Esophagus squamous epithelium (tissue), 4 donors: ENCODE data around the gene LRRIQ4.

ENCODE experiments used
- POLR2A ChIP-seq, 4 donors: fragments of 450-650 bp; IDR thresholded peaks; one replicate each; pipeline ENCODE4 v1.6.1; 2017; ENCODE audit warnings: antibody characterized with exemption in 4 of 4, mild to moderate bottlenecking in 4 of 4, moderate library complexity in 3 of 4
- TF ChIP-seq, protein P1 (sequence below), 6 experiments: fragments of 450-650 bp in 4 of 6; fragments of 200-600 bp in 2 of 6; sonication (generic) in 2 of 6; IDR thresholded peaks; one replicate each; pipeline ENCODE4 v1.5.1; 2016 to 2019; ENCODE audit warnings: antibody characterized with exemption in 6 of 6, mild to moderate bottlenecking in 4 of 6, moderate library complexity in 4 of 6

DNA sequence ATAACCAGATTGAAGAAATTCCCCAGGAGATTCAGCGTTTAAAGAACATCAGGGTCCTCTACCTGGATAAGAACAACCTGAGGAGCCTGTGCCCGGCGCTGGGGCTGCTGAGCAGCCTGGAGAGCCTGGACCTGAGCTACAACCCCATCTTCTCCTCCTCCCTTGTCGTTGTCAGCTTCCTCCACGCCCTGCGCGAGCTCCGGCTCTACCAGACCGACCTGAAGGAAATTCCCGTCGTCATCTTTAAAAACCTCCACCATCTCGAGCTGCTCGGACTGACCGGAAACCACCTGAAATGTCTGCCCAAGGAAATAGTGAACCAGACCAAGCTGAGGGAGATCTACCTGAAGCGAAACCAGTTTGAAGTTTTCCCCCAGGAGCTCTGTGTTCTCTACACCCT, 9.4 kb downstream of the LRRIQ4 start:
- TF ChIP-seq, protein P1, sequence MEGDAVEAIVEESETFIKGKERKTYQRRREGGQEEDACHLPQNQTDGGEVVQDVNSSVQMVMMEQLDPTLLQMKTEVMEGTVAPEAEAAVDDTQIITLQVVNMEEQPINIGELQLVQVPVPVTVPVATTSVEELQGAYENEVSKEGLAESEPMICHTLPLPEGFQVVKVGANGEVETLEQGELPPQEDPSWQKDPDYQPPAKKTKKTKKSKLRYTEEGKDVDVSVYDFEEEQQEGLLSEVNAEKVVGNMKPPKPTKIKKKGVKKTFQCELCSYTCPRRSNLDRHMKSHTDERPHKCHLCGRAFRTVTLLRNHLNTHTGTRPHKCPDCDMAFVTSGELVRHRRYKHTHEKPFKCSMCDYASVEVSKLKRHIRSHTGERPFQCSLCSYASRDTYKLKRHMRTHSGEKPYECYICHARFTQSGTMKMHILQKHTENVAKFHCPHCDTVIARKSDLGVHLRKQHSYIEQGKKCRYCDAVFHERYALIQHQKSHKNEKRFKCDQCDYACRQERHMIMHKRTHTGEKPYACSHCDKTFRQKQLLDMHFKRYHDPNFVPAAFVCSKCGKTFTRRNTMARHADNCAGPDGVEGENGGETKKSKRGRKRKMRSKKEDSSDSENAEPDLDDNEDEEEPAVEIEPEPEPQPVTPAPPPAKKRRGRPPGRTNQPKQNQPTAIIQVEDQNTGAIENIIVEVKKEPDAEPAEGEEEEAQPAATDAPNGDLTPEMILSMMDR (IDR thresholded peaks at IDR 0.05) = no peak
- TF ChIP-seq POLR2A (IDR thresholded peaks at IDR 0.05) = no peak
